Spleen (tissue), 11 donors: ENCODE data around the gene TEKTIP1. TPM values are rescaled to one million over a fixed set of nuclear protein-coding genes. Genes with fewer than 3 reads are reported as not detected.
A peak's percentile ranks its signal among the peaks of the same experiment; 100 is the strongest.

ENCODE experiments used
- DNase-seq: peaks from one replicate; pipeline ENCODE4 v3.0.0-alpha.2; 2020
- H3K27ac ChIP-seq, 8 donors: fragments of 200-600 bp; sonication (generic) in 7 of 8; 1 replicate in 4 of 8; 2 replicates in 4 of 8; pipeline versions ENCODE4 v1.5.0 to v1.8.0; 2016 to 2021; ENCODE audit warnings: inconsistent platforms in 4 of 8, mild to moderate bottlenecking in 4 of 8, moderate library complexity in 1 of 8
- H3K27me3 ChIP-seq, 7 donors: fragments of 200-600 bp; sonication (generic) in 6 of 7; replicated peaks in 1 of 7; 1 replicate in 4 of 7; 2 replicates in 3 of 7; pipeline versions ENCODE4 v1.5.0 to v1.8.0; 2016 to 2021; ENCODE audit warnings: inconsistent platforms in 3 of 7, mild to moderate bottlenecking in 1 of 7
- H3K36me3 ChIP-seq, 6 donors: fragments of 200-600 bp; sonication (generic) in 5 of 6; 1 replicate in 4 of 6; 2 replicates in 2 of 6; pipeline versions ENCODE4 v1.5.0 to v1.8.0; 2016 to 2021; ENCODE audit warnings: inconsistent platforms in 2 of 6
- H3K4me1 ChIP-seq, 6 donors: fragments of 200-600 bp; sonication (generic) in 5 of 6; 1 replicate in 3 of 6; 2 replicates in 3 of 6; pipeline versions ENCODE4 v1.5.0 to v1.8.0; 2016 to 2021; ENCODE audit warnings: inconsistent platforms in 3 of 6
- H3K4me3 ChIP-seq, 8 donors: fragments of 200-600 bp; sonication (generic) in 7 of 8; 1 replicate in 4 of 8; 2 replicates in 4 of 8; pipeline versions ENCODE4 v1.5.0 to v1.8.0; 2016 to 2021; ENCODE audit warnings: inconsistent platforms in 4 of 8, mild to moderate bottlenecking in 4 of 8, moderate library complexity in 2 of 8
- H3K9me3 ChIP-seq, 8 donors: fragments of 200-600 bp; sonication (generic) in 7 of 8; 1 replicate in 4 of 8; 2 replicates in 4 of 8; pipeline versions ENCODE4 v1.5.0 to v1.8.0; 2016 to 2021; ENCODE audit warnings: inconsistent platforms in 4 of 8
- POLR2A ChIP-seq, 3 donors: fragments of 450-650 bp; IDR thresholded peaks; one replicate each; pipeline ENCODE4 v1.5.1; 2017; ENCODE audit warnings: antibody characterized with exemption in 3 of 3, mild to moderate bottlenecking in 1 of 3
- POLR2AphosphoS5 ChIP-seq, 3 donors: sonication (generic); formaldehyde crosslinking; IDR thresholded peaks; one replicate each; pipeline ENCODE4 v1.5.1; 2017; ENCODE audit warnings: antibody characterized with exemption in 3 of 3
- WGBS, 5 donors: extraction: QIAGEN DNeasy Blood & Tissue Kit in 3 of 5; methylation state at CpG; one replicate each; pipeline versions ENCODE4 v1.1.5 to v1.1.7; 2013 to 2018; 5-methylcytosine and 5-hydroxymethylcytosine counted together
- intact Hi-C: fragments of 100-400 bp; cut with DNase I; formaldehyde crosslinking; loops from one replicate; pipeline ENCODE4 v1.15.0; 2023; ENCODE audit warnings: low total_unique reads
- polyA plus RNA-seq, 3 donors: library from polyadenylated mRNA; stranded (reverse); fragments of 200-250 nt; gene quantifications; one replicate each; pipeline ENCODE4 v1.2.1, GENCODE V29; 2013
- total RNA-seq, 7 donors: library from RNA; depleted of rRNA in 3 of 7; stranded (reverse); fragments of >200 nt in 3 of 7; fragmentation: NEBNext Ultra II Directional in 4 of 7; extraction: Animal tissue kit (Norgen Biotek cat#: 25700) in 4 of 7; gene quantifications; one replicate each; pipeline versions ENCODE4 v1.1.0 to v1.2.1, GENCODE V29; 2016 to 2021
- TF ChIP-seq, protein P1 (sequence below), 11 experiments: fragments of 200-600 bp in 7 of 11; fragments of 450-650 bp in 4 of 11; sonication (generic) in 4 of 11; IDR thresholded peaks in 8 of 11; conservative IDR thresholded peaks in 3 of 11; 1 replicate in 7 of 11; 2 replicates in 4 of 11; pipeline versions ENCODE4 v1.4.0 to v1.8.0; 2016 to 2021; ENCODE audit warnings: antibody characterized with exemption in 11 of 11, inconsistent platforms in 4 of 11, mild to moderate bottlenecking in 1 of 11
- donor health status: healthy with polysubstance abuse.
- donor health status: DM: no; HTN: no; CAD: no; lungs with moderate emphysema.
- donor health status: DM: no; HTN: no; CAD: no.
- donor health status: Bipolar disorder and iron deficiency.
- donor health status: healthy.
- donor health status: DM: no; HTN: no; CAD: no.
- donor health status: DM: yes; HTN: yes; CAD: no.

The TEKTIP1 gene
- total and polyA plus RNA-seq, 10 donors = 1.2 to 7.4 (median 3.1) TPM; not detected in 1

DNA sequence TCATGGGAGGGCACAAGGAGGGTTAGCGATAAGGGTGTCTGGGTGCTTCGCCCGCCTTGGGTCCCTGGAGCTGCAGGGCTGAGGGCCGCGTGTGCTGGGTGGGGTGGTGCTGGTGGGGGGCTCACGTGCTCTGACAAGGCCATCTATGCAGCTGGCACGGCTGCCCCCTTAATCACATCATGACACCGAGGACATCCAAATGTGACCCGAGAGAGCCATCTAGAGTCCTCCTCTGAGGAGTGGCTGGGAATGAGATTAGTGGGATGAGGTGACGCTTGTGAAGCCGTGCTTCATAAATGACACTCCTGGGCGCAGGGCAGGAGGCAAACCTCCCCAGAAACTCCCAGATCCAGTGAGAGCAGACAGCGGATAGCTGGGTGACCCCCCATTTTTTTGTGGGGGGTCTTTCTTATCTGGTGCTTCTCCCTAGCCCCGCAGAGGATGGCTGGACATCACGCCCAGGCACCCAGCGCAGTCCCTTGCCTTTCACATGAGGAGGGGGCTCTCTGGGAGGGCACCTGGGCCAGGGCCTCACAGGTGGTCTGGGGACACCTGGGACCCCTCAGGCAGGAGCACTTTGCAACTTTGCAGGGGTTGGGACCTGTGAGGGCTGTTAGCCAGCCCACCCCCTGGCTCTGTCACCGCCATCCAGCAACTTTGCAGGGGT, 26.3 kb upstream of the TEKTIP1 start:
- no peaks in the 10 kb centered on the region for H3K9me3 ChIP-seq
- H3K4me3 ChIP-seq = no peak overlapping the region
- TF ChIP-seq, protein P1, sequence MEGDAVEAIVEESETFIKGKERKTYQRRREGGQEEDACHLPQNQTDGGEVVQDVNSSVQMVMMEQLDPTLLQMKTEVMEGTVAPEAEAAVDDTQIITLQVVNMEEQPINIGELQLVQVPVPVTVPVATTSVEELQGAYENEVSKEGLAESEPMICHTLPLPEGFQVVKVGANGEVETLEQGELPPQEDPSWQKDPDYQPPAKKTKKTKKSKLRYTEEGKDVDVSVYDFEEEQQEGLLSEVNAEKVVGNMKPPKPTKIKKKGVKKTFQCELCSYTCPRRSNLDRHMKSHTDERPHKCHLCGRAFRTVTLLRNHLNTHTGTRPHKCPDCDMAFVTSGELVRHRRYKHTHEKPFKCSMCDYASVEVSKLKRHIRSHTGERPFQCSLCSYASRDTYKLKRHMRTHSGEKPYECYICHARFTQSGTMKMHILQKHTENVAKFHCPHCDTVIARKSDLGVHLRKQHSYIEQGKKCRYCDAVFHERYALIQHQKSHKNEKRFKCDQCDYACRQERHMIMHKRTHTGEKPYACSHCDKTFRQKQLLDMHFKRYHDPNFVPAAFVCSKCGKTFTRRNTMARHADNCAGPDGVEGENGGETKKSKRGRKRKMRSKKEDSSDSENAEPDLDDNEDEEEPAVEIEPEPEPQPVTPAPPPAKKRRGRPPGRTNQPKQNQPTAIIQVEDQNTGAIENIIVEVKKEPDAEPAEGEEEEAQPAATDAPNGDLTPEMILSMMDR (IDR thresholded peaks at IDR 0.05 in 8 of 11, conservative IDR thresholded peaks at IDR 0.05 in 3 of 11) = no peak
- no peak for TF ChIP-seq POLR2A (IDR thresholded peaks at IDR 0.05)
- WGBS, 5 donors = 92 to 95% (median 94%) methylated on average over 13 to 17 of the region's 17 CpGs
- DNase-seq = no peak
- H3K27me3 ChIP-seq = no peaks in the 10 kb centered on the region
- peaks cover 0 to 70% (median 5%) of the 10 kb centered on the region in 6 donors for H3K36me3 ChIP-seq
- H3K4me1 ChIP-seq = peaks cover 21 to 100% (median 58%) of the 10 kb centered on the region in 6 donors
- no peak overlapping the region for H3K27ac ChIP-seq
- intact Hi-C loops = no loop called here

GRCh38 chr19:3513229-3514140, 25.5 kb upstream of the TEKTIP1 start:
- 87 to 94% (median 89%) methylated on average over 13 to 23 of the region's 23 CpGs for WGBS, 5 donors
- H3K4me1 ChIP-seq = peaks cover 17 to 100% (median 55%) of the 10 kb centered on the region in 6 donors
- TF ChIP-seq POLR2A (IDR thresholded peaks at IDR 0.05) (no peak), POLR2AphosphoS5 (IDR thresholded peaks at IDR 0.05) (no peak)
- TF ChIP-seq, protein P1 (IDR thresholded peaks at IDR 0.05 in 8 of 11, conservative IDR thresholded peaks at IDR 0.05 in 3 of 11) = no peak
- DNase-seq = no peak
- no peak overlapping the region for H3K4me3 ChIP-seq
- no peaks in the 10 kb centered on the region for H3K9me3 ChIP-seq
- no peak overlapping the region for H3K27ac ChIP-seq
- peaks cover 0 to 68% (median 5%) of the 10 kb centered on the region in 6 donors for H3K36me3 ChIP-seq
- H3K27me3 ChIP-seq = no peaks in the 10 kb centered on the region
- intact Hi-C loops = no loop called here

GRCh38 chr19:3514930-3515329, 24.0 kb upstream of the TEKTIP1 start:
- no peaks in the 10 kb centered on the region for H3K9me3 ChIP-seq
- intact Hi-C loops = no loop called here
- H3K4me3 ChIP-seq = no peak overlapping the region
- 88 to 96% (median 91%) methylated on average over 10 to 12 of the region's 12 CpGs for WGBS, 5 donors
- peaks cover 0 to 68% (median 9%) of the 10 kb centered on the region in 6 donors for H3K36me3 ChIP-seq
- TF ChIP-seq POLR2AphosphoS5 (IDR thresholded peaks at IDR 0.05) = peak in 1 of 3 donors; percentile 31
- no peak for TF ChIP-seq POLR2A (IDR thresholded peaks at IDR 0.05)
- TF ChIP-seq, protein P1 (IDR thresholded peaks at IDR 0.05 in 8 of 11, conservative IDR thresholded peaks at IDR 0.05 in 3 of 11) = no peak
- peaks cover 13 to 99% (median 47%) of the 10 kb centered on the region in 6 donors for H3K4me1 ChIP-seq
- no peak for DNase-seq
- H3K27me3 ChIP-seq = no peaks in the 10 kb centered on the region
- no peak overlapping the region for H3K27ac ChIP-seq
